Trophoblast cell (in vitro differentiated cells and primary cell): ENCODE data around the gene SUPT5H.

Source experiments
- DNase-seq, 2 donors: peaks; one replicate each; pipeline ENCODE4 v3.0.0-alpha.2; 2016
- H2AFZ ChIP-seq: 2 replicates; pipeline ENCODE4 v1.6.1; 2013; ENCODE audit warnings: low read length, moderate library complexity, mild to moderate bottlenecking; ENCODE audit not compliant: insufficient read depth, poor library complexity
- H2AK5ac ChIP-seq: 2 replicates; pipeline ENCODE4 v1.6.1; 2013; ENCODE audit warnings: mild to moderate bottlenecking, low read length
- H2BK120ac ChIP-seq: 2 replicates; pipeline ENCODE4 v1.6.1; 2013; ENCODE audit warnings: low read length, mild to moderate bottlenecking, moderate library complexity; ENCODE audit not compliant: insufficient read depth, poor library complexity
- H2BK12ac ChIP-seq: 2 replicates; pipeline ENCODE4 v1.6.1; 2013; ENCODE audit warnings: mild to moderate bottlenecking, low read length, moderate library complexity
- H2BK5ac ChIP-seq: 2 replicates; pipeline ENCODE4 v1.6.1; 2013; ENCODE audit warnings: low read length, low read depth, moderate library complexity, mild to moderate bottlenecking; ENCODE audit not compliant: poor library complexity
- H3K14ac ChIP-seq: 2 replicates; pipeline ENCODE4 v1.6.1; 2013; ENCODE audit warnings: mild to moderate bottlenecking, low read length
- H3K18ac ChIP-seq: 2 replicates; pipeline ENCODE4 v1.6.1; 2013; ENCODE audit warnings: mild to moderate bottlenecking, low read length
- H3K23ac ChIP-seq: 2 replicates; pipeline ENCODE4 v1.6.1; 2013; ENCODE audit warnings: low read length
- H3K27ac ChIP-seq: 2 replicates; pipeline ENCODE4 v1.5.1; 2013; ENCODE audit warnings: low read depth, mild to moderate bottlenecking, inconsistent platforms, low read length, moderate library complexity
- H3K27me3 ChIP-seq: 2 replicates; pipeline ENCODE4 v1.6.1; 2013; ENCODE audit warnings: inconsistent platforms, mild to moderate bottlenecking, low read length, moderate library complexity; ENCODE audit not compliant: insufficient read depth
- H3K36me3 ChIP-seq, 2 experiments: 1 replicate in 1 of 2; 2 replicates in 1 of 2; pipeline ENCODE4 v1.6.1; 2013; ENCODE audit warnings: low read length in 2 of 2, mild to moderate bottlenecking in 2 of 2, moderate library complexity in 1 of 2; ENCODE audit not compliant: insufficient read depth in 2 of 2, control insufficient read depth in 1 of 2
- H3K4ac ChIP-seq: 2 replicates; pipeline ENCODE4 v1.6.1; 2013; ENCODE audit warnings: low read depth, mild to moderate bottlenecking, low read length, moderate library complexity
- H3K4me1 ChIP-seq, 2 experiments: 1 replicate in 1 of 2; 2 replicates in 1 of 2; pipeline ENCODE4 v1.6.1; 2013; ENCODE audit warnings: low read length in 2 of 2, mild to moderate bottlenecking in 2 of 2, moderate library complexity in 1 of 2; ENCODE audit not compliant: insufficient read depth in 2 of 2, control insufficient read depth in 1 of 2
- H3K4me2 ChIP-seq: 2 replicates; pipeline ENCODE4 v1.6.1; 2013; ENCODE audit warnings: inconsistent platforms, mild to moderate bottlenecking, low read length, moderate library complexity
- H3K4me3 ChIP-seq: 2 replicates; pipeline ENCODE4 v1.5.1; 2013; ENCODE audit warnings: mild to moderate bottlenecking, low read depth, low read length, inconsistent platforms
- H3K79me1 ChIP-seq: one replicate; pipeline ENCODE4 v1.6.1; 2013; ENCODE audit warnings: low read length
- H3K79me2 ChIP-seq: 2 replicates; pipeline ENCODE4 v1.6.1; 2013; ENCODE audit warnings: low read length, mild to moderate bottlenecking; ENCODE audit not compliant: control insufficient read depth, insufficient read depth, poor library complexity
- H3K9ac ChIP-seq: 2 replicates; pipeline ENCODE4 v1.6.1; 2013; ENCODE audit warnings: mild to moderate bottlenecking, low read length
- H3K9me3 ChIP-seq: 2 replicates; pipeline ENCODE4 v1.6.1; 2013; ENCODE audit warnings: low read depth, mild to moderate bottlenecking, control low read depth, inconsistent platforms, low read length; ENCODE audit not compliant: insufficient read depth
- H4K12ac ChIP-seq: 2 replicates; pipeline ENCODE4 v1.6.1; 2013; ENCODE audit warnings: low read depth, mild to moderate bottlenecking, low read length, moderate library complexity
- H4K8ac ChIP-seq: 2 replicates; pipeline ENCODE4 v1.6.1; 2013; ENCODE audit warnings: low read depth, mild to moderate bottlenecking, low read length, moderate library complexity
- H4K91ac ChIP-seq: one replicate; pipeline ENCODE4 v1.6.1; 2013; ENCODE audit warnings: low read depth, mild to moderate bottlenecking, low read length, moderate library complexity
- WGBS: extraction: QIAGEN DNeasy Blood & Tissue Kit; methylation state at CpG from one replicate; pipeline ENCODE4 v1.1.7; 2013; ENCODE audit warnings: missing lambda C conversion rate; ENCODE audit not compliant: insufficient read length, insufficient coverage; ENCODE audit errors: extremely low coverage; 5-methylcytosine and 5-hydroxymethylcytosine counted together

SUPT5H gene

DNA sequence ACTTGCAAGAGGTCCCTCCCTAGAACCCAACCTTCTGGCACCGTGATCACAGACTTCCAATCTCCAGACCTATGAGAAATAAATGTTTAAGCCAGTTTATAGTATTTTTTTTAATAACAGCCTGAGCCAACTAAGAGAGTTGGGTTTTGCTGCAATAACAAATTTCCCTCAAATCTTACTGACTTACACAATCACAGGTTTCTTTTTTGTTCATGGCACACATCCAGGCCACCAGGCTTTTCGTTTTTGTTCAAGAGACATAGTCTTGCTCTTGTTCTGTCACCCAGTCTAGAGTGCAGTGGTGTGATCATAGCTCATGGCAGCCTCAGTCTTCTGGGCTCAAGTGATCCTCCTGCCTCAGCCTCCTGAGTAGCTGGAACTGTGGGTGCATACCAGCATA is 67.6 kb downstream of the SUPT5H start:
- Histone ChIP-seq H2AK5ac (no peak overlapping the region), H2BK12ac (no peak overlapping the region), H3K23ac (no peak overlapping the region), H3K4ac (no peak overlapping the region), H3K14ac (no peak overlapping the region), H3K79me1 (peaks cover 13% of the 10 kb centered on the region), H3K4me2 (no peak overlapping the region), H3K9me3 (peaks cover 2% of the 10 kb centered on the region), H4K12ac (no peak overlapping the region), H3K27me3 (peaks cover 17% of the 10 kb centered on the region), H3K36me3 (no peaks in the 10 kb centered on the region), H3K79me2 (peaks cover 11% of the 10 kb centered on the region), H3K27ac (no peak overlapping the region), H3K18ac (no peak overlapping the region), H2BK120ac (no peak overlapping the region), H3K9ac (no peak overlapping the region), H2BK5ac (no peak overlapping the region), H2AFZ (no peak overlapping the region), H4K91ac (no peak overlapping the region), H4K8ac (no peak overlapping the region), H3K4me1 (peaks cover 2 to 12% of the 10 kb centered on the region in 2 experiments), H3K4me3 (no peak overlapping the region)
- no peak for DNase-seq
- WGBS: no CpG with 5 or more reads among the region's 2 CpGs

GRCh38 chr19:39514840-39515550 is 69.6 kb downstream of the SUPT5H start, which contains the start of gene SELENOV:
Gene SELENOV (plus strand): TSS chr19:39515139. CDS start chr19:39515213, 74 bp downstream.
- no peak within 1 kb of the TSS for H3K23ac ChIP-seq
- no peak for DNase-seq

DNA sequence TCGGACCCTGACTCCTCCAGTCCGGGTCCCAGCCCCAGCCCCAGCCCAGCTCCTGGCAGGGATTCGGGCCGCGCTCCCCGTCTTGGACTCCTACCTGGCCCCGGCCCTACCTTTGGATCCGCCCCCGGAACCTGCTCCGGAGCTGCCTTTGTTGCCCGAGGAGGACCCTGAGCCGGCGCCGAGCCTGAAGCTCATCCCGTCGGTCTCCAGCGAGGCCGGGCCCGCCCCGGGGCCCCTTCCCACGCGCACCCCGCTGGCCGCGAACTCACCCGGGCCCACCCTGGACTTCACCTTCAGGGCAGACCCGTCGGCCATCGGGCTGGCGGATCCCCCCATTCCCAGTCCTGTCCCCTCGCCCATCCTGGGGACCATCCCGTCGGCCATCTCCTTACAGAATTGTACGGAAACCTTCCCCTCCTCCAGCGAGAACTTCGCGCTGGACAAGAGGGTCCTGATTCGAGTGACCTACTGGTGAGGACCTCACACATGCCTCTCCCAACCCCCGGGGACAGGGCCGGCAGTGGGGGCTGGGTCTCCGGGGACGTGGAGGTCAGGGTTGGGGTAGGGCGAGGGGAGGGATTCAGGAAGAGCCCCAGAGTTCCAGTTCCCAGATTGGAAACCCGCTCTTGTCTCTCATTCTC is 70.3 kb downstream of the SUPT5H start:
- Histone ChIP-seq H3K9ac (peak overlapping the region; percentile 43), H3K27ac (no peak overlapping the region), H2AK5ac (no peak overlapping the region), H2BK5ac (peak overlapping the region; percentile 42), H2BK120ac (peak overlapping the region; percentile 55), H3K9me3 (peaks cover 2% of the 10 kb centered on the region), H4K12ac (peak overlapping the region; percentile 49), H2BK12ac (peak overlapping the region; percentile 46), H3K4me2 (peak overlapping the region; percentile 77), H2AFZ (peak overlapping the region; percentile 51), H4K8ac (peak overlapping the region; percentile 66), H3K79me1 (peaks cover 18% of the 10 kb centered on the region), H3K79me2 (peaks cover 11% of the 10 kb centered on the region), H3K4me3 (peak overlapping the region; percentile 73), H3K23ac (no peak overlapping the region), H3K4ac (peak overlapping the region; percentile 52), H3K4me1 (peaks cover 9 to 25% of the 10 kb centered on the region in 2 experiments), H3K36me3 (no peaks in the 10 kb centered on the region), H4K91ac (peak overlapping the region; percentile 75), H3K18ac (peak overlapping the region; percentile 95), H3K27me3 (peaks cover 10% of the 10 kb centered on the region), H3K14ac (peak overlapping the region; percentile 88)
- no CpG with 5 or more reads among the region's 44 CpGs for WGBS
- DNase-seq: no peak

More at GRCh38 chr19:39514840-39515550, 69.6 kb downstream of the SUPT5H start, which contains the start of gene SELENOV:
- H3K36me3 ChIP-seq: no peaks in the 10 kb centered on the region
- H3K79me2 ChIP-seq: peaks cover 11% of the 10 kb centered on the region
- H2BK120ac ChIP-seq: peak within 1 kb of the TSS; percentile 55
- H3K4ac ChIP-seq: peak within 1 kb of the TSS; percentile 52
- peak within 1 kb of the TSS; percentile 73 for H3K4me3 ChIP-seq
- H3K4me1 ChIP-seq: peaks cover 5 to 23% of the 10 kb centered on the region in 2 experiments
- peak within 1 kb of the TSS; percentile 49 for H4K12ac ChIP-seq
- peak within 1 kb of the TSS; percentile 77 for H3K4me2 ChIP-seq
- peak within 1 kb of the TSS; percentile 42 for H2BK5ac ChIP-seq
- peak within 1 kb of the TSS; percentile 95 for H3K18ac ChIP-seq
- no peak within 1 kb of the TSS for H2AK5ac ChIP-seq
- H3K27me3 ChIP-seq: peaks cover 10% of the 10 kb centered on the region
- peaks cover 17% of the 10 kb centered on the region for H3K79me1 ChIP-seq
- peak within 1 kb of the TSS; percentile 46 for H2BK12ac ChIP-seq
- H3K9ac ChIP-seq: peak within 1 kb of the TSS; percentile 43
- H4K91ac ChIP-seq: peak within 1 kb of the TSS; percentile 75
- H2AFZ ChIP-seq: peak within 1 kb of the TSS; percentile 51
- peak within 1 kb of the TSS; percentile 66 for H4K8ac ChIP-seq
- H3K9me3 ChIP-seq: peaks cover 2% of the 10 kb centered on the region
- H3K27ac ChIP-seq: no peak within 1 kb of the TSS
- no CpG with 5 or more reads among the region's 56 CpGs for WGBS
- H3K14ac ChIP-seq: peak within 1 kb of the TSS; percentile 88

DNA sequence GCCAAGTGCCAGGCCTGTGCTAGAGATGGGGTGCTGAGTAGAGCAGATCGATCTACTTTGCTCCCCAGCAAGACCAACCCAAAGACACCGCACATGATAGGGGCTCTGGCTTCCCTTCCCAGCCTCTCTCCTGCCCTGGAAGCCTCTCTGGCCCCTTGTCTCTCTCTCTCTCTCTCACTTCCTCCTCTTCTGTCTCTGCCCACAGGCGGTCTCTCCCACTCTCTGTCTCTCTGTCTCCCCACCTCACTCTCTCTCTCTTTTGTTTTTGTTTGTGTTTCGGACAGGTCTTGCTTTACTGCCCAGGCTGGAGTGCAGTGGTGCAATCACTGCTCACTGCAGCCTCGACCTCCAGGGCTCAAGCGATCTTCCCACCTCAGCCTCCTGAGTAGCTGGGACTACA is 70.9 kb downstream of the SUPT5H start:
- Histone ChIP-seq H3K9me3 (peaks cover 2% of the 10 kb centered on the region), H3K4ac (peak overlapping the region; percentile 52), H3K9ac (peak overlapping the region; percentile 22), H4K91ac (peak overlapping the region; percentile 75), H3K4me1 (peaks cover 10 to 27% of the 10 kb centered on the region in 2 experiments), H2BK5ac (no peak overlapping the region), H3K23ac (no peak overlapping the region), H4K12ac (peak overlapping the region; percentile 49), H2AK5ac (no peak overlapping the region), H3K79me1 (peaks cover 18% of the 10 kb centered on the region), H3K27me3 (peaks cover 10% of the 10 kb centered on the region), H3K4me2 (peak overlapping the region; percentile 77), H3K4me3 (peak overlapping the region; percentile 73), H2BK12ac (peak overlapping the region; percentile 54), H3K36me3 (no peaks in the 10 kb centered on the region), H3K14ac (peak overlapping the region; percentile 35), H3K27ac (no peak overlapping the region), H3K79me2 (peaks cover 11% of the 10 kb centered on the region), H4K8ac (peak overlapping the region; percentile 66), H2BK120ac (peak overlapping the region; percentile 55), H3K18ac (peak overlapping the region; percentile 68), H2AFZ (peak overlapping the region; percentile 51)
- WGBS: no CpG with 5 or more reads among the region's 6 CpGs
- no peak for DNase-seq
